Activated T-cell treated with anti-CD3 and anti-CD28 coated beads for 48 hours (primary cell): ENCODE data around the gene NDST1.

ENCODE experiments used
- DNase-seq: peaks from one replicate; pipeline ENCODE4 v3.0.0-alpha.2; 2020; ENCODE audit warnings: low read depth

NDST1 gene

DNA sequence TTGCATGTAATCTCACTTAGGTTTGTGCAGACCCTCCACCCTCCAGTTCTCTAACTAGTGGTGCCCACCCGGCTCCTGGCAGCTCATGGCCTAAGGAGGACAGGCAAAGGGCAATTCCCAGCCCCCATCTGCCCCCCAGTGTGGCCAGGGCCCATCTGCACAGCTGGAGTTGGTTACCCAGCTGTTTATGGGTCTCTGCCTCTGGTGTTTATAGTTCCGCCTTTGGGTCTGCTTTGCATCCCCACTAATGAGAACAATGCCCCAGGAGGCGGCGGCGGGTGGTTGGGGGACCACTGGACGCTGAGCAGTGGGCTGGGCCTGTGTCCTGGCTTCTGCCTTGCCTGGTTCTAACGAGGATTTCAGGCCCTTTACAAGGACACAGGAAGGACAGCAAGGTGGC, 62.4 kb downstream of the NDST1 start:
- DNase-seq, result no peak

DNA sequence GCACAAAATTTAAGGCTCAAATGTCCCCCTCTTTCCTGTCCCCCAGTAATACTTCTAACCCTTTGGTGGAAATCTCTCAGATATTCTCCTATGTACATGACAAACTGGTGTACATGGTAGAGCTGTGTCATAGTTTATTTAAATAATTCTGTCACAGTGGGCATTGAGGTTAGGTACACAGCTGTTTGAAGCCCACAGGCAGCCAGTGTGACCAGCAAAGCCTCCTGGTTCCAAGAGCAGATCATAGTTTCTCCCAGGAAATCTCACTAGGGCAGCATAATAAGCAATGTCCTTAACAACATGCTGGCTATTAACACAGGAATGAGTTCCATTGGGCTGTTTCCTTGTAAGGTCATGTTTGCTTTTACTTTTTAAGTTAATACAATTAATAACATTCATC, 63.9 kb downstream of the NDST1 start:
- DNase-seq, result no peak

DNA sequence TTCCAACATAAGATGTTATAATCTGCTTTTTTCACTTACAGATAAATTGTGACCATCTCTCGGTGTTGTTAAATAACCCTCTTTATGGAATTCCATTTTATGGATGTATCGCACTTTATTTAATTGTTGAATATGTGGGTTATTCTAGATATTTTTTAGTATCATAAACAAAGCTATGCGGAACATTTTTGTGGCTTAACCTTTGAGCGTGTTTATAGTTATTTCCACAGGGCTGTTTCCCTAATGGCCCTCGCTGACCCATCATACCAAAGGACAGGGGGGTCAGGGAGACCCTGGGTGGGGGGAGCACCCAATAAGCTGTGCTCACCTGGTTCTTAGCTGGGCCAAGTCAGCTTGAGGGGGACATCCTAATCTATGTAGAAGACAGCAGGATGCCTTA, 65.3 kb downstream of the NDST1 start:
- no peak for DNase-seq

DNA sequence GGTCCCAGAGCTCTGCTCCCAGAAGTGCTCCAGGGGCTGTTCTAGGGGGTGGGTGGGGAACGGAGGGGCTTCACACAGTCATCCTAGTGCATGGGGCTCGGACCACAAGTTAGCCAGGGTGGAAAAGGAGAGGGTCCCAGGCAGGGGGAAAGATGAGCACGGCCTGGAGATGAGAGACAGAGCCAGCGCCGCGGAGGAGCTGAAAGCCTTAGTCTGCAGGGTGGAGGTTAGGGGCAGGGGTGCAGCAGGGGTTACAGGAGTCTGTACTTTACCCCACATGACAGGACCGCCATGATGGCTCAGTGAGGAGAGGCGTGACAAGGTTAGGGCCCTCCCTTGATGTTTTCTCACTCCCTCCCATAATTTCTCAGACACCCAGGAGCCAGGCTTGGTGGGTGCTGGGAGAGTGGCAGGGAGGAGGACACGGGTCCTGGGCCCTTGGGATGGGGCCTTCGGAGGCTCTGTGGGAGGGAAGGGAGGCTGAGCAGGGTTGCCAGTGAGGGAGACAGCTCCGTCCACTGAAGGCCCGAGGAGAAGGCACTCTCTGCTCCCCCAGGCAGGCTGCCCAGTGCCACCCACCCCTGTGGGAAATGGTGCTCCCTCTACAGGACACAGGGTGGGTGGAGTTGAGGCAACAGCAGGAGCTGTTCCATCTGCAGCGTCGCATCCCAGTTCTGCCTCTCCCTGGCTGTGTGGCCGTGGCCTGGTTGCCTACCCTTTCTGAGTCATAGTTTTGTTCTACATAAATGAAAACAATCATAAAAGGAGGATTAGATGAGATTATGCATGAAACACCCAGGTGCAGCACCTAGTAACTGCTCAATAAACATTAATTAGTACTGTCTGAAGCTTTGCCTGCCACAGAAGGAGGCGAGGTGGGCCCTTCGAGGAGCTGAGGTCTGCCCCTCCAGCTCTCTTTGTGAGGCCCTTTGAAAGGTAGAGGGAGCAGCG, 66.2 kb downstream of the NDST1 start:
- DNase-seq, result no peak

DNA sequence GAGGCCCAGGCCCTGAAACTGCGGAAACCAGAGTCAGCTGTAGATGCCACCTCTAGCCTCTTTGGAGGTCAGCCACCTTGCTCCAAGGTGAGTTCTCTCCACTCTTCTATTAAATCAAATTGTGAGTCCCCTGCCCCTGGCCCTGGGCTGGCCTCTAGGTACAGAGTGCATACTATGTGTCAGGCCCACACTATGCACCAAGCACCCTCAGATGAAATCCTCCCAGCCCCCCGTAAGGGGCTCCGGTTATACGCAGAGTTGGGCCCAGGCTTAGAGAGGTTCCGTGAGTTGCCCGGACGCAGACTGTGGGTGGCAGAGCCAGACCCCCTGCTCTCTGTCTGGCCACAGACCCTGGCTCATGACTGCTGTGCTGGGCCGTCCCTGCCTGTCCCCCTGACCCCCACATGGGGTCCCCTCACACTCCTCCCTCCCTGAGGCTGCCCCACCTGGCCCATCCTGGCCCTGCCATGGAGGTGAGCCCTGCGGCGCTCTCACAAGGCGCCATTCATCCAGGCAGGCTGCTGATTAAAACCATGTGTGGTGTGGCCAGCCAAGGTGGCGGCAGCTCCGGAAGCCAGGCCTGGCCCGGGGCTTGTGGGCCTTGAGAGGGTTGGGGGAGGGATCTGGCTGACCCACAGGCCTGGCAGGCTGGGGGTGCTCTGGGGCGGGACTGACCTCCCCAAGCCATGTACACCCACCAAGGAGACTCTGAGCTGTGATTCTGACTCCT, 67.1 kb downstream of the NDST1 start:
- no peak for DNase-seq

DNA sequence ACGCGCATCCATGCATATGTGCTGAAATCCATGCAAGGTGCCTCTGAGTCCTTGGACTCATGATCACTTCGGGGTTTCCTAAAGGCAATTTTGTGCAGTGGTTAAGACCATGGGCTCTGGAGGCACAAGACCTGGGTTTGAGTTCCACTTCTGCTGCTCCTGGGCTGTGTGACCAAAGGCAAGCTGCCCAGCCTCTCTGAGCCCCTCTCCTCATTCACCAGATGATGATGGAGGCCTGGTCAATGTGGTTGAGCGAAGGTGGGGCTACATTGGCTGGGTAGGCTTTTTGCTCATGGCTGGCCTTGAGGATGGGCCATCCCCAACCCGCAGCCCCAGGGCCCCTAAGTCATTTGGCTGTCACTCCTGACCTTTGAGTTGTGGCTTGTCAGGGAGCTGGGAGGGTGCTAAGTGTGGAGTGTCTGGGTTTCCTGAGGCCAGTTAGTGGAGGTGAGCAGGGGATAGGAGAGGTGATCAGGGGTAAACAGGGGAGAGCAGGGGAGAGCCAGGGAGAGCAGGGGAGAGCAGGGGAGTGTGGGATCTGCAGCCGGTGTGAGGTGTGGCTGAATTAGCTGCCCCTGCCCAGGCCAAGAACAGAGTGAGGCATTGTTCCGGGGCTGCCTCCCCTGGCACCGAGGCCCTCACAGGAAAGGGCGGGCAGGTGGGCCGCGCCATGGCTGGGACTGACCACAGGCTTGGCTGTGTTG, 68.0 kb downstream of the NDST1 start:
- DNase-seq, result no peak

DNA sequence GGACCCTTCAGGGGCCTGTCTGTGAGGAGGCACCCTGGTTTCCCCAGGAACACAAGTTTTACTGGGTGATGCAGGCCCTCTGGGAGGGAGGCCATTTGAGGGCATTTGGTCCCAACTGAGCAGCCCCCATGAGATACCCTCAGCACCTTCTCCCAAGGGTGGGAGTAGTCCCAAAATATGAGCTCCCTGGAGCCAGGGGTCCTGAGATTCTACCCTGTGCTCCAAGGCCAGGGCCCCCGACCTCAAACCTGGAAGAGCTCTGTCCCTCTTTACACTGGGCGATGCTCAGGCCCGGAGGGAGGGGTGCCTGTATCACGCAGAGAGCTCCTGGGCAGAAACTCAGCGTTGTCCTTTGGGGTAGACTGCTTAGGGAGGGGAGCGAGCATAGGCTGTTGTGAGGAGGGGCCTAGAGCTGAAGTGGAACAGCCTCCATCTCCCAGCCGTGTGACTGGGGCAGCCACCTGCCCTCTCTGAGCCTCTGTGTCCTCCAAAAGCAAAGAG, 68.6 kb downstream of the NDST1 start:
- no peak for DNase-seq

DNA sequence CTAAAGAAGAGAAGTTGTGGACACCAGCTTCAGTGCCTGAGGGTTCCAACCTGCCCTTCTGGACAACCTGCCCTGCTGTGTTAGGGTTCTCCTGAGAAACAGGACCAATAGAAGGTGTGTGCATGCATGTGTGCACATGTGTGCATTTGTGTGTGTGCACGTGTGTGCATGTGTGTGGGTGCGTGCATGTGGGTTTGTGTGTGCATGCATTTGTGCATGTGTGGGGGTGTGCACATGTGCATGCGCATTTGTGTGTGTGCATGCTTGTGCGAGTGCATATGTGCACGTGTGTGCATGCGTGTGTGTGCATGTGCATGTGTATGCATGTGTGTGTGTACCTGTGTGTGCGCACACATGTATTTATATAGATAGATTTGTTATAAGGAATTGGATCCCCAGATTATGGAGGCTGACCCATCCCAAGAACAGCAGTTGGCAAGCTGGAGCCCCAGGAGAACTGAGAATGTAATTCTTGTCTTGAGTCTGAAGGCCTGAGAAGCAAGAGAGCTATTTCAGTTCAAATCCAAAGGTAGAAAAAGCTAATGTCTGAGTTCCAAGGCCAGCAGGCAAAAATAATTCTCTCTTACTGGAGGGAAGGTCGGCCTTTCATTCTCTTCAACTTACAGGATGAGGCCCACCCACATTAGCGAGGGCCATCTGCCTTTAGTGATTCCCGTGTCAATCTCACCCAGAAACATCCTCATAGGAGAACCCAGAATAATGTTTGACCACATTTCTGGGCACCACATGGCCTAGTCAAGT, 69.6 kb downstream of the NDST1 start:
- no peak for DNase-seq

DNA sequence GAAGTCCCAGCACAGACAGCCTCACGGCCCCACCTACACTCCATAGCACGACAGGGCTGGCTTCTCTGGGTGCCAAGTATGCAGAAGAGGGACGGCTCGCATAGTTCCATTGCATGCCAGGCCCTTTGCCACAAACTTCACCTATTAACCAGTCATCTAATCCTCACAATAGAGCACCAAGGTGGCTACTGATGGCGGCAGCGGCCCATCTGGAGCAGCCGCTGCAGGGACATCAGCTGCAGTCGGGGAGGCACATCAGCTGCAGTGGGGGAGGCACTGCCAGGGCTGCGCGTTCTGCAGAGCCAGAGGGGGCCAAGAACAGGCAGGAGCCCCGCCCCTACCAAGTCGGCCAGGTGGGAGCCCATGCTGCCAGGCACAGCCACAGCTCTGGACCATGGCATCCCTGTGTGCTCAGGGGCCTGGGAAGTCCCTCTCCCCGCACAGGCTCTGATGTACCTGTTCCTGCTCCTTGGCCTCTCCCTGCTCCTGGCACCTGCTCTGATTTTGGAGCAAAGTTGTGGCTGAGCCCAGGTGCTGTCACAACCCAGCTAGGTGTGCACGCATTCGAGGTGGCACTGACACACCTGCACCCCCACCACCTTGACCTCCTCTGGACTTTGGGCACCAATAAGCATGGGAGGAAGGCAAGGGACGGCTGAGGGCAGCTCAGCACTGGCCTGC, 71.0 kb downstream of the NDST1 start:
- DNase-seq, result no peak

DNA sequence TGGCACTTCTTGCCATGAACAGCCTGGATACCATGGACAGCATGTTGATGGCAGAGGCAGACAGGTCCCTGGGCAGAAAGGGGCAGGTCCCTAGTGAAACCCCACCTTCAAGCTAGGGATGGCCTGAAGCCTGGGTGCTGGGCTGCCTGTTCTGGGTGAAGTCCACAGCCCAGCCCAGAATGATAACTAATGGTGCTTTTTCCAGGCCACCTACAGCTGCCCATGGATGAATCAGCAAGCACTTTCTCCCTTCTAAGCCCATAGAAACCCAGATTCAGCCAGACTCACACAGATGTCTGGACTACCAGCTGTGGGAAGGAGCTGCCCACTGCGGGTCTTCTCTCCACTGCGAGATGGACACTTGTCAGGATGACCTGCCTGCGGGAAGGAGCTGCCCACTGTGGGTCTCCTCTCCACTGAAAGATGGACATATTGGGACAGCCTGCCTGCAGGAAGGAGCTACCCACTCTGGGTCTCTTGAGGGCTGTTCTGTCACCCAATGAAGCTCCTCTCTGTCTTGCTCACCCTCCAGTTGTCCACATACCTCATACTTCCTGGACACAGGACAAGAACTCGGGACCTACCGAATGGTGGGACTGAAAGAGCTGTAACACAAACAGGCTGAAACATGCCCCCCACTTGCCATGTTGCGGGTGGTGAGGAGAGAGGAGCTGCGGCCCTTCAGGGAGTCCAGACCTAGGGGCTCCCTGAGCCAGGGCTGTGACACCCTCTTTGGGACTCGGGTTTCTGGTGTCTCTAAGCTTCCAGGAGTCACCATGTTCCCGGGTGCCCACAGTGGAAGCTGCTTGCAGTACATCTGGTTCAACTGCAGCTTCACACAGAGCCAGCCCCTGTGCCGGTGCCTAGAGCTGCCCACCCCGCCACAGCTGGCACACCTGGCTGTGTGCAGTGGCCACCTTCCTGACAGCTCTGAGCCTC, 71.8 kb downstream of the NDST1 start:
- DNase-seq, result no peak

DNA sequence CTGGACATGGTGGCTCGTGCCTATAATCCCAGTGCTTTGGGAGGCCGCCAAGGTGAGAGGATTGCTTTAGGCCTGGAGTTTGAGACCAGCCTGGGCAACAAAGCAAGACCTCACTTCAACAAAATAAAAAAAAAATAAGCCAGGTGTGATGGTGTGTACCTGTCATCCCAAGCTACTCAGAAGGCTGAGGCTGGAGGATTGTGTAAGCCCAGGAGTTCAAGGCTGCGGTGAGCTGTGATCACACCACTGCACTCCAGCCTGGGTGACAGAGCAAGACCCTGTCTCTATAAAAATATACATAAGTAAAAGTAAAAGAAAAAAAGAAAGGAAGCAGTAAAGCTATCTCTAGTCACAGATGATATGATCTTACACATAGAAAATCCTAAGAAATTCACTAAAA, 73.0 kb downstream of the NDST1 start:
- DNase-seq, result no peak

DNA sequence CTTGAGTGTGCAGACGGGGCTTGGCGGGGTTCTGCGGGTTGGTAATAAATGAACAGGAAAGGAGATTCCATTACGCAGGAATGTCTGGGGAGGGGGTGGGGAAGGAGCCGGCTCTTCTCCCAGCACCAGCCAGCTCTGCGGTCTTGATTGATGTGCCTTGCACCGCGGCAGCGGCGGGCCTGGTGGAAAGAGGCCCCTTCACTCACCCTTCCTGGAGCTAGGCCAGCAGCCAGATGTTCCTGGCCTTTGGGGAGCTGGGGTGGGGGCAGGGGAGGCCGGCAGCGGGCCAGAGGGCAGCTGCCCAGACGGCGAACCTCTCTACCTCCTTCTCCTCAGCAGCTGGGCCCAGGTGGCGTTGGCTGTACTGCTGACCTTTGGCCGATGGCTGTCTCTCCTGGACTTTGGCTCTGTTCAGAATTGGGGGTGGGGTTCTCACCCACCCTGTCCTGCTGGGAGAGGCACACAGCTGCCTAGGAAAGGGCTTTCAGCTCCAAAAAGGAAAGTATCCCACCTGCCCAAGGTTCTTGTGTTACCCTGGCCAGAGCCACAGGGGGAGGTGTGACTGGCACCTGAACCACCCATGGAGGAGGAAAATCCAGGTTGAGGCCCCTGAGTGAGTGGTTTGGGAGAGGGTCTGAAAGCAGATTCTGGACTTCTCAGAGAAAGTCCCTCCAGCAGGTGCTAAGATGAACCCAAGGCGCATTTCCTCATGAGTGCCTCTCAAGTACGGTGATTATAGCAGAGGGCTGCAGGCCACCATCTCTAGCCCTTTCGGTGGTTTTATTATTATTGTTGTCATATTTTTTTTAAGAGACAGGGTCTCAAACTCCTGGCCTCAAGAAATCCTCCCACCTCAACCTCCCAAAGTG, 74.5 kb downstream of the NDST1 start:
- DNase-seq, result no peak

DNA sequence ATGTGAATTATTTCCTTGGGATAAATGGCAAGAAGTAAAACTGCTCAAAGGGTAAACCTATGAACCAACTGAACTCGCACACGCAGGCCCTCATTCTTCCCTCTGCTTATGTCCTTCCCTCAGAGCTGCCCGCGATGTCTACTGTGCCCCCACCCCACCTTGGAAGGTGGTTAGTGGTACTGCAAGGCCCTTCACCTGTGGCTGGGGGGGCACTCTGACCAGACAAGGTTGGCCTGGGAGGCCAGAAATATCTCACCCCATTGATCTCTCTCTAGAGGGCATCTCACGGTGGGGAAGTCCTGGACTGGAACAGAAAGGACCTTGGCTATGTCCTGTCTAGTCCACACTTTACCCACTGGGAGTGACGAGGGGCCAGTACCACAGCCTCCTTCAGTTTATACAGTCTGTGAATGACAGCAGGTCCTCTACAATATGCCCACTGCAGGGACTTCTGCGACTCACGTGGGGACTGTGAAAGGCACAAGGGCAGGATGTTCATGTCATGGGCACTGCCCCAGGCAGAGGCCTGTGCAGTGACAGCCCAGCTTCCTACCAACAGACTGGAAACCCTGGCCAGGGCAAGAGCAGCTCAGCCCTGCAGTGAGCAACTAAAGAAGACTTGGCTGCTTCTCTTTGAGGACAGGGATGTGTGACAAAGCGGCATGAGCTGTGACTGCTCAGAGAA, 75.8 kb downstream of the NDST1 start:
- DNase-seq, result no peak

DNA sequence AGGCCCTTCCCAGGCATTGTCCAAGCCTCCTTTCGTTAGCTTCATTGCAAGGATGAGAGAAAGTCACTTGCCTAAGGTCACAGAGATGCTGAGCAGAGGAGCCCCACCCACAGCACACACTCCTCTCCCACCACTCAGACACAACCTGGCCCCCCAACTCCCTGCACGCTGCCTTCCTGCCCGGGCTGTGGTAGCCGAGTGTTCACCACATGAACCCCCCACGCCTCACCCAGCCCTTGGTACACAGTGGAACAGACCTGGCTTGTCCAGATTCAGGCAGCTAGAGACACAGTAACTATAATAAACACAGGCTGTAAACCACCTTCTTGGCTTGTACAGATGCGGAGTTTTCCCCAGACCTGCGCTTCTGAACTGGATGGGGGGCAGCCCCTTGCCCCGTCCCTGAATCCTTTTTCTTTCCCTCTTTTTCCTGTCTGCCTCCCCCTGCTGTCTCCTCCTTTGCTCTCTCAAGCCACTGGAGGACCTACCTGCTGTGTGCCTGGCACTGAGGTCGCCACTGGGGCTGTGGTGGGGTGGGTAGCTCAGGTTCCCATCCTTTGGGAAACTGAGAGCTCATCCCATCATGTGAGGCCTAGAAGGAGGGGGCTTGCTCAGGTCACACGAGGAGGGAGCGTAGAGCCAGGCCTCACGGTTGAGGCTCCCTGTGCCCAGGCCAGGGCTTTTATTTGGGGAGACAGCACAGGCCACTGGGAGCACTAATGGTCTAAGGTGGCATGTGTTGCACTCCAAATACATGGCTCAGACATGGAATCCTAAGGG, 76.8 kb downstream of the NDST1 start:
- no peak for DNase-seq

DNA sequence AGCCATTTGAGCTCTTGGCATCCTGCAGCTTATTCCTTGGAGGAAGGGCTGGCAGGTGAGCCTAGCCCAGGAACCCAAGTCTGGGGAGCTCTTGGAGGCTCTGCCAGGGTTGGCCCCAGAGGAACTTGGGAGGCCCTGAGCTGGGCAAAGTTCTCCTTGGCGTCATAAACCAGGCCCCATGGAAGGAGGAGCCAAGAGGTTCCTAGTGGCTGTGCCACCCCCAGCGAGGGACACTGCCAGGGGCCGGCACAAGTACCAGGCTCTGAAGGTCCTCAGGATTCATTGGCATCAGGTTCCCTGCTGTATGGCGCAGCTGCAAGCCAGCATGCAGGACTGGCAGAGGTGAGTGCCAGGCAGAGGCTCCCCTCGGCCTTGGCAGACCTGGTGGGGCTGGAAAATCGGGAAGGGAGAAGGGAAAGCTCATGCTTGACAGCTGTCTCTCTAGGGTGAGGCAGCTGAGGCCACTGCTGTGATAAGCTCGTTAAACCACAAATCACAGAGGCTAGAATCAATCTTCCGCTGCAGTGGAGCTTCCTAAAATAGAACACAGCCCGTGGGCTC, 77.9 kb downstream of the NDST1 start:
- DNase-seq, result no peak

DNA sequence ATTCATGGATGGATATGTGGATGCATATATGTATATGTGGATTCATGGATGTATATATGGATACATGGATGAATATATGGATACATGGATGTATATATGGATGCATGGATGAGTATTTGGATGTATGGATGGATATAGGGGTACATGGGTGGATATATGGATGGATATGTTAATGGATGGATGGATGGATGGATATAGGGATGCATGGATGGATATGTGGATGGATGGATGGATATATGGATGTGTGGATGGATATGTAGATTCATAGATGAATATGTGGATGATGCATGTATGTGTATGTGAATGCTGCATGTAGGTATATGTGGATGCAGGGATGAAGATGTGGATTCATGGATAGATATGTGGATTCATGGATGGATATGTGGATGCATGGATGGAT, 79.1 kb downstream of the NDST1 start:
- no peak for DNase-seq

DNA sequence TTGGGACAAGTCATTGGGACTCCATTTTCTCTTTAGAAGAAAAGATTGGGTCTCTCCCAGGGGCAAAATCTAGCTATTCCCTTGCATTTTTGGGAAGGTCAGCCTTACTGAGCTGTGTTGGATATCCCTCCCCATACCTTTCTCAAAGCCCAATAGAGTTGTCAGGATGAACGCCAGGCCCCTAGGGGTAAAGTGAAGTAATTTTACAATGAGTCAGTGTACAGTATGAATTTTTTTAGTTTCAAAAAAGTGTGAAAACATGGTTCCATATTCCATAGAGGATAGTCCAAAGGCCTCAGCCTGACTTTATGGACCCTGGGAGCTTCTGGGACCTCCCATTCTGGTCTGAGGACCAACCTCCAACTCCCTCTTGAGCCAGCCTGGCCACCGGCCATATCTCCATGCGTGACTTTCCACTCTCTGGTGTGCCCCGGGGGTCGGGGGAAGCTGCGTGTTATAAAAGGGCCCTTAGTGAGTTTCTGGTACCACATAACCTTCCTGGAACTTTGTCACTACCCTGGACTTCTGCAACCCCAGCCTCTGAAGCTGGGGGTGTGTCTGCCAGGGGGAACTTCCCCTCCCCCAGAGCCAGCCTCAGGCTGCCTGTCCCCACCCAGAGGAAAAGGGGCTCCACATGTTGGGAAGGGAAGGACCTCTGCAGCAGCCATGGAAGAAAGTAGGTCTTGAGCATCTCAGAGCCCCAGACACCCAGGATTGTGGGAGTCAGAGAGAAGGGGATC, 80.1 kb downstream of the NDST1 start:
- DNase-seq, result no peak
